AG20443 (cell line): ENCODE results near the gene EFNA3.

ENCODE experiments used
- DNase-seq: peaks from one replicate; pipeline ENCODE4 v3.0.0; 2012; ENCODE audit warnings: low spot score, mixed read lengths

EFNA3 gene

DNA sequence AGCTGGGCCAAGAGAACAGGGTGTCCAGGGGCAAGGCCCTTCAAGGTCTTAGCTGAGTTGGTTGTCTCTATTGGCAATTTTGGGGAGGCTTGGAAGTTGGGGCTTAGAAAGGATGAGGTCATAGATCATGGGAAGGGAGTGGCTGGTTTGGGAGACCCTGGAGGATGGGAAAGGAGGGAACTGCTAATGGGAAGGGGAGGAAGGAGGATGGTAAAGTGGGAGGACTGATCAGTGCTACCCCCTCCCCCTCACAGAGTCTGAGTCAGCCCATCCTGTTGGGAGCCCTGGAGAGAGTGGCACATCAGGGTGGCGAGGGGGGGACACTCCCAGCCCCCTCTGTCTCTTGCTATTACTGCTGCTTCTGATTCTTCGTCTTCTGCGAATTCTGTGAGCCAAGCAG, 10.0 kb upstream of the EFNA3 start:
- DNase-seq, result no peak

- no peak for DNase-seq
Observed at GRCh38 chr1:155069551-155070157, 9.0 kb upstream of the EFNA3 start.

DNA sequence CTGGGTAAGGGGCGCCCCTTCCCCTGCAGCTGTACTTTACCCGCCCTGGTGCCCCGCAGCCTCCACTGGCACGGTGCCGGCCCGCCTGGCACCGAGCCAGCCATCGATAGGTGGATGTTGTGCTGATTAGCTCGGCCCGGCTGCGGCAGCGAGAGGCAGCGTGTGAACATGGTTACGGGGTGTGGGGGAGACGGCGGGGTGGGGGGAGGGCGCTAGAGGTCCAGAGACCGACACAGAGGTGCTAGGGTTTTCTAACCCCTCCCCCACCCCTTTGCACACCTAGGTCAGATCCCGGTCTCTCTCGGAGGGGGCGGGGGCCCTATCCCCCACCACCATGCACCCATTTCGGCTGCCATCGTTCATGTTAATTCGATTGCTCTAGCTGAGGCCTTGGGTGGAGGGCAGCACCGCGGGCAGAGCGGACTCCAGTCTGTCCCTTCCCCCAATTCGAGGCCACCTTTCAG, 8.4 kb upstream of the EFNA3 start:
- DNase-seq, result no peak

DNA sequence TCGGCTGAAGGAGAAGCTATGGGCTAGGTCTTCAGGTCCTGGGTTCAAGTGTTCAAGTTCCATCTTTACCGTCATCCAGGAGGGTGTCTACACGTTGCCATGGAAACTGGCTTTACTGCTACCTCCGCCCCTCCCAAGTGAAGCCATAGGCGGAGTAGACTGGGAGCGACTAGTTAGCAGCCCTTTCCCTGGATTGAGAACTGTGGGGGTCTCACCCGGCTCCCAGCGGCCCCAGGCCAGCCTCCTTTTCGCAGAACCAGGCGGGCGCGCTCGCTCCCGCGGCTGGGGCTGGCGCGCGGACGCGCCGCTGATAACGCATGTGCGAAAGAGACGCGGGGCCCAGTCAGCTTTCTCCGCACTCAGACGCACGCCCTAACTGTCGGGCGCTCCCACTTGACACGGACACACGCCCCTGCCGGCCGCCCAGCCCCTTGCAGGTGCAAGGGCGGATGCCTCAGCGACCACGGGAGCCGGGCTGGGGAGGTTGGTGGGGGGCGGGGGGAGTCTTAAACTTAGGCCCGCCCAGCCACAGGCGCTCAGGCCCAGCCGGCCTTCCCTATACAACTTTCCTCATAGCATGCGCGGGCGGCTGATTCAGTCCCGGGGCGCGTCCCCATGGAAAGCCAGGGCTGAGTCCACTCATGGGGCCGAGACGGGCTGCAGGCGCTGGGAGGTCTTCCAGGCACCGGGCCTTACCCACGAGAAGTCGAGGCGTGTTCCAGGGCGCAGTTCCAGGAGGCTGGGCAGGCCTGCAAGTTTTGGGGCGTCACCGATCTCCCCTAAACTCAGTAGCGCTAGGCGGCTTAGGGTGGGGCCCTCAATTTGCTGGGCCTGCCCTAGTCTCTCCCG, 7.7 kb upstream of the EFNA3 start:
- DNase-seq, result peak; percentile 90

GRCh38 chr1:155071701-155072100, 6.9 kb upstream of the EFNA3 start:
- no peak for DNase-seq

- DNase-seq, result no peak
Observed at GRCh38 chr1:155072531-155073289, 5.9 kb upstream of the EFNA3 start.

DNA sequence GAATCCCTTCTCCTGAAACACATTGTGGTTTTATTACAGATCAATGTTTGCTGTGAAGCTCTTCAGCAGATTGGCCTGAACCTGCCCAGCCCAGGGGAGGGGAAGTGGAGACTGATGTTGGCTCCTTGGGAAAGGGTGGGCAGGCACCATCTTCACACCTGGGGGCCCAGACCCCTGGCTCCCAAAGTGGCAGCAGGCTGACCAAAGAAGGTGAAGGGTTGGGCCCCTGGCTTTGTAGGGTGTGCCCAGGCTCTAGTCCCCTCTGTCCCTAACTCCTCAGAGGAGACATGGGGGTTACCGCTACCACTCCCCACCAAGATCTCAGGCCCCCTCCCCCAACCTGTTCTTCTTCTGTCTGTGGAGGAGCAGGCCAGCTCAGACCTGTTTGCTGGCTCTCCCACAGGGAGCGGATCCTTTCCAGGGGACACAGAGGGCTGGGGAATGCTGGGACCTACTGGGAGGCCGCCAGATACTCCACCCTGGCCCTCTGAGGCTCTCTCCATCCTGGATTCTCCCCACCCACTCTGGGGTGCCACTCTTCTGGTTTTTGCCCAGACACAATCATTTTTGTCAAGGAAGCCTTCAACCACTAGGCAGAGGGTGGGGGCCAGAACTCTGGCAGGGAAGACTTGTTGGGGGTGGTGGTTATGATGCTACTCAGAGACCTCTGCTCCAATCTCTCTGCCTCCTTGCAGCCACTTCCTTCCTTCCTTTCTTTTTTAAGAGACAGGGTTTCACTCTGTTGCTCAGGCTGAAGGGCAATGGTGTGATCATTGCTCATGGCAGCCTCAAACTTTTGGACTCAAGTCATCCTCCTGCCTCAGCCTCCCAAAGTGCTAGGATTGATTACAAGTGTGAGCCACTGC, 5.0 kb upstream of the EFNA3 start:
- DNase-seq, result no peak

- DNase-seq, result no peak
Observed at GRCh38 chr1:155075535-155075934, 3.1 kb upstream of the EFNA3 start.

DNA sequence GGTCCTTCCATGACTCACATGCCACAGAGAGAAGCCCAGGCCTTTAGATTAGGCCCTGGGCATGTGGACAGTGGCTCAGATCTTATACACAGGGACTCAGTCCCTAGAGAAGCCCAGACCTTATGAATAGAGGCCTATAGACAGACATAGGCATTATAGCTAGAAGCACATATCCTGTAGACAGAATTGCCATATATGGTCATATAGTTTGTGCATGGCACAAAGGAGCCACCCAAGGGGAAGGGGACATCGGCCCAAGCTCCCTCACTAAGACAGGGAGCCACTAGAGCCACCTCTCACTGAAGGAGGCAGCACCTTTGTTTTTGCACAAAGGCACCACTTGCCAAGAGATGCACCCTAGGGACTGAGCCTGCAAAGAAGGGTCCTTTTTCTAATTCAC, 2.3 kb upstream of the EFNA3 start:
- DNase-seq, result no peak

DNA sequence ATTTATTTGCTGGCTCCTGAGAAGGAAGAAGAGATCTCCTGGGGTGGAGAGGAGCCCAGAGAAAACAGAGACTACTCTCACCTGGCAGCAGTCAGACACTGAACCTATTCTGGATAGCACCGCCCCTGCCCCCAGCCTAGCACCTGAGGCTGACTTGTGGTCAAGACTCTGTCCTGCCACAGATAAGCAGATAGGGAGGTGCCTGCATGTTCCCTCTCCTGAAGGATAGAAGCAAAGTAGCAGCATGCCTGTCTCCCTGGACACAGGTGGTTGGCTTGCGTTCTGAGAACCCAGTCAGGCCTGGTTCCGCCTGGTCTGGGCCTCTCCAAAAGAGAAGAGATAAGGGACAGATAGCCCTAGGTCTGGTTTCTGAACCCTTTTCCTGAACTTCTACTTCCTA, 1.3 kb upstream of the EFNA3 start:
- no peak for DNase-seq

GRCh38 chr1:155077758-155078445, 735 bp upstream of the EFNA3 start:
- no peak for DNase-seq

DNA sequence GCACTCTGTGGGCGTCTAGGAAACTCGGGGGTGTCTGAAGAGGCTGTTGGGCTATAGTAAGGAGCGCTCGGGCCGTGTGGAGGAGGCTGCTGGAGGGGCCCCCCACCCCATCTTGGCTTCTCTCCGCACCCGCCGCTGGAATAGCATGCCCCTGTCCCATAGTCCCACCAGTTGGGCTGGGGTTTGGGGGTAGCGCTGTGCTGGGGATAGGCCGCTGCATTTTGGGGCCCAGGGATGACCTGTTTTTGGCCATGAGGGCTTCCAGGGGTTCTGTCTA, 511 bp downstream of the EFNA3 start:
- no peak for DNase-seq

DNA sequence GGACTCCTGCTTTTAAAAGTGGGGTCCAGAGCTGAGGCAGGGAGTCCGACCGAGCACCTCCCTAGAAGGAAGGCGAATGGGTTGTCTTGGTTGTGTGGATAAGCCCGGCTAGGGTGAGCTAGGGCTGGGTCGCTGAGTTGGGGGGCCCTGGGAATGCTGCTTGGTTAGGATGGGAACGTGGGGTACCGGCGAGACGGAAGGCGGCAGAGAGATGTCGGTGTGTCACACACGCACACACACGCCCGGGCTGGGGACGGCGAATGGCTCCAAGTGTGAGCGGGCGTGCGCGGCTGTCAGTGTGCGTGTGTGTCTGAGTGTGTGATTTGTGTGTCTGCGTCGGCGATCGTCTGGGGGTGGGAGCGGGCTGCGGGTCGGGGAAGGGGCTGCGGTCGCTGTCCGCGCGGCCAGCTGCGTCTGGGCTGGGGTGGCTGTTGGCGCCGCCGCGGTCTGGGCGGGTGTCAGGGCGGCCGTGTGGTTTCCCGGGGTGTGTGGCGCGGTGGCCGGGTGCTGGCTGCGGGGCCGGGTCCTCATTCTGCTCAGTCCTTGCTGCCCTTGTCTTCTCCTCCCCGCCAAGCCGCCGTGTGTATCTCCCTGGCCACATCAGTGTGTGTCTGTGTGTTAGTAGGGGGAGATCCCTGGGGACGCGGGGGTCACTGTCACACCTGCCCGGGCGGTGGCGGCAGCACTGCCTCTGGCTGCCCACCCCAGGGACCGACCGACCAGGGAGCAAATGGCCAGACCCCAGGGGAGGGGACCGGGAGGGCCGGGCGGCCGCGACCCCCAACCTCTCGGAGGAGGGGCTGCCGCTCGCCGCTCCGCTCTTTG, 1.1 kb downstream of the EFNA3 start:
- DNase-seq, result no peak

GRCh38 chr1:155080312-155081228, 1.9 kb downstream of the EFNA3 start:
- DNase-seq, result no peak

- no peak for DNase-seq
Observed at GRCh38 chr1:155081472-155082300, 3.0 kb downstream of the EFNA3 start.

DNA sequence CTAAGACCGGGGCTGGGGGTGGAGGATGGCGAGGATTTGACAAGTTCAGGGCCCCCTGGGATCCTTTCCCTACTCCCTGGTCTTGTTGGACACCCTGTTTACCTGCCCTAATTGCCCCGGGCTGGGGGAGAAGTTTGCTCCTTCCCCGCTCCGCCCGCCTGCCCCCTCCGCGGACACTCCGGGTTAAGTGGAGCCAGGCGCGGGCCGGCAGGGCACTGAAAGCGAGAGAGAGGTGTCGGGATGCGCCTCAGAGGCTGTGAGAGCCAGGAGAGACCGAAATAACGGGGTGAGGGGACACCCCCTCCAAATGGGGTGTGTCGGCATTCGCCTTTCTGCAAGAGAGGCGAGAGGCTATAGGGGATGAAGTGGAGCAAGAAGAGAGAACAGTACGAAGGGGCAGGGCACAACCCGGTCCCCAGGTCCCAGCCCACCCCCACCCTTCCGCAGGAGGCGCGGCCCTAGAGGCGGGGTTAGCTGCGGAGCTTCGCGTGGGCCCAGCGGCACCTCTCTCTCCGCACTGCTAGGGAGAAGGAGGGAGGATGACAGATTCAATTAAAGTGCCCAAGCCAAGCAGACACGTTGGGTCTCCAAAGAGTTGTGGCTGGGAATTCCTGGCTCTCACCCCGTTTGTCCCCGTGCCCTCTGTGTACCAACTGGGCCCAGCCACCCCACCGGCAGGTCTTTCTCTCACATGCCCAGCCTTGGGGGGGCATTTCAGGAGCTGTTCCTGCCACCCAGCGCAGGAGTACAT, 3.8 kb downstream of the EFNA3 start:
- DNase-seq, result no peak

DNA sequence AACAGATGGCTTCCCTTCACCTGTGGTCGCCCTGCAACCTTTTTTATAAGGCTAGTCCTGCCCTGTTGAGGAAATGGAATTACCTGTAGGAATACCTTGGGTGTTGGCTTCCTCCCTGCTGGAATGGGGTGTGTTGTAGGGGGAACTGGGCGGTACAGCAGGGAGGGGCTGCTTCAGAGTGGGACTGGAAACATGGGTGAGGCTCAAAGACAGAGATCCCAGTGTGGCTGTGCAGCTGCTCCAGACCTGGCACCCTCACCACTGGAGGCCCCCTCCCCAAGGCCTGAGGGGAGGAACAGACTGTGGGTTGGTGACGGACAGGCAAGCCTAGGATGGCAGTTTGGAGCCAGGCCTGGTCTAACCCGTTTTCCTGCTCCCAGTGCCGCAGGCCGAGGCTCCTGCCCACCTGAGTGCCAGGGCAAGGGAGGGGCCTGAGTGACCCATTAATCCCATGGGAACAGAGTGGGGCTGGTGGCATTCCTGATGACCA, 4.5 kb downstream of the EFNA3 start:
- DNase-seq, result no peak
